GM23338 (cell line): ENCODE results near the gene ARHGEF2. TPM values are rescaled to one million over a fixed set of nuclear protein-coding genes. Genes with fewer than 3 reads are reported as not detected.

Source experiments
- ATAC-seq: fragments of 200-7000 bp; cut with Tn5 transposase; 3 replicates; pipeline ENCODE4 v1.9.1; 2020
- DNase-seq: peaks from one replicate; pipeline ENCODE4 v3.0.0-alpha.2; 2015; ENCODE audit warnings: low spot score
- H2AFZ ChIP-seq: fragments of 200-600 bp; sonication (generic); 2 replicates; pipeline ENCODE4 v1.8.0; 2016; ENCODE audit warnings: antibody characterized with exemption, mild to moderate bottlenecking, moderate library complexity
- H3F3A ChIP-seq: fragments of 200-600 bp; sonication (generic); replicated peaks from 2 replicates; pipeline ENCODE4 v1.8.0; 2017; ENCODE audit warnings: antibody characterized with exemption, mixed run types, low read depth
- H3K27ac ChIP-seq: fragments of 200-600 bp; sonication (generic); 2 replicates; pipeline ENCODE4 v1.6.1; 2016; ENCODE audit warnings: low read depth
- H3K27me3 ChIP-seq: fragments of 200-600 bp; sonication (generic); 2 replicates; pipeline ENCODE4 v1.8.0; 2016; ENCODE audit warnings: mild to moderate bottlenecking, mixed run types, moderate library complexity; ENCODE audit not compliant: insufficient read depth
- H3K36me3 ChIP-seq: fragments of 200-600 bp; sonication (generic); 2 replicates; pipeline ENCODE4 v1.8.0; 2016; ENCODE audit warnings: mild to moderate bottlenecking; ENCODE audit not compliant: insufficient read depth
- H3K4me1 ChIP-seq: fragments of 200-600 bp; sonication (generic); 2 replicates; pipeline ENCODE4 v1.8.0; 2016; ENCODE audit warnings: mild to moderate bottlenecking, moderate library complexity; ENCODE audit not compliant: insufficient read depth
- H3K4me2 ChIP-seq: fragments of 200-600 bp; sonication (generic); 2 replicates; pipeline ENCODE4 v1.7.1; 2017; ENCODE audit warnings: mixed run types
- H3K4me3 ChIP-seq: fragments of 200-600 bp; sonication (generic); 2 replicates; pipeline ENCODE4 v1.6.1; 2016; ENCODE audit warnings: mixed run types
- H3K79me2 ChIP-seq: fragments of 200-600 bp; sonication (generic); replicated peaks from 2 replicates; pipeline ENCODE4 v1.8.0; 2017; ENCODE audit warnings: mild to moderate bottlenecking; ENCODE audit not compliant: insufficient read depth
- H3K9me2 ChIP-seq: fragments of 200-600 bp; sonication (generic); 2 replicates; pipeline ENCODE4 v1.8.0; 2017; ENCODE audit not compliant: insufficient read depth
- H4K20me1 ChIP-seq: fragments of 200-600 bp; sonication (generic); replicated peaks from 2 replicates; pipeline ENCODE4 v1.8.0; 2017; ENCODE audit warnings: mild to moderate bottlenecking; ENCODE audit not compliant: insufficient read depth
- H3K27ac Mint-ChIP-seq: 2 replicates; pipeline ENCODE4 v1.8.0; 2020; ENCODE audit warnings: inconsistent platforms, mild to moderate bottlenecking, moderate library complexity, mixed read lengths
- H3K27me3 Mint-ChIP-seq: 3 replicates; pipeline ENCODE4 v1.8.0; 2022; ENCODE audit warnings: low read depth, mild to moderate bottlenecking, moderate library complexity, mixed read lengths, inconsistent platforms; ENCODE audit not compliant: insufficient read depth, poor library complexity
- H3K36me3 Mint-ChIP-seq: 3 replicates; pipeline ENCODE4 v1.8.0; 2021; ENCODE audit warnings: low read depth, mild to moderate bottlenecking, inconsistent platforms, moderate library complexity, mixed read lengths
- H3K4me1 Mint-ChIP-seq: 3 replicates; pipeline ENCODE4 v1.8.0; 2020; ENCODE audit warnings: mild to moderate bottlenecking, inconsistent platforms, mixed read lengths
- H3K4me3 Mint-ChIP-seq: 3 replicates; pipeline ENCODE4 v1.8.0; 2021; ENCODE audit warnings: moderate library complexity, mild to moderate bottlenecking, inconsistent platforms, mixed read lengths
- H3K9me3 Mint-ChIP-seq: 3 replicates; pipeline ENCODE4 v1.8.0; 2020; ENCODE audit warnings: moderate library complexity, mild to moderate bottlenecking, inconsistent platforms, mixed read lengths
- CREB1 ChIP-seq: fragments of 250-450 bp; sonication (Bioruptor Pico); IDR thresholded peaks from 2 replicates; pipeline ENCODE4 v1.5.0; 2020; ENCODE audit warnings: low read depth, mild to moderate bottlenecking, moderate library complexity
- EZH2 ChIP-seq: fragments of 200-600 bp; sonication (generic); IDR thresholded peaks from one replicate; pipeline ENCODE4 v1.8.0; 2017; ENCODE audit warnings: antibody characterized with exemption, mild to moderate bottlenecking, low read depth; ENCODE audit not compliant: unreplicated experiment
- JUNB ChIP-seq: IDR thresholded peaks from one replicate; pipeline ENCODE4 v1.6.1; 2016; ENCODE audit warnings: antibody characterized with exemption; ENCODE audit not compliant: unreplicated experiment
- POLR2AphosphoS5 ChIP-seq: IDR thresholded peaks from 2 replicates; pipeline ENCODE4 v1.6.1; 2016; ENCODE audit warnings: antibody characterized with exemption, low read depth
- STAT1 ChIP-seq: IDR thresholded peaks from one replicate; pipeline ENCODE4 v1.6.1; 2016; ENCODE audit warnings: antibody characterized with exemption; ENCODE audit not compliant: unreplicated experiment
- ZNF114 ChIP-seq: fragments of 250-450 bp; sonication (Bioruptor Pico); IDR thresholded peaks from 2 replicates; pipeline ENCODE4 v1.5.0; 2020; ENCODE audit warnings: mild to moderate bottlenecking, moderate library complexity
- ZNF331 ChIP-seq: fragments of 250-450 bp; sonication (Bioruptor Pico); IDR thresholded peaks from 2 replicates; pipeline ENCODE4 v1.5.0; 2020; ENCODE audit warnings: low read depth, mild to moderate bottlenecking, moderate library complexity
- ZNF462 ChIP-seq: fragments of 250-450 bp; sonication (Bioruptor Pico); IDR thresholded peaks from 2 replicates; pipeline ENCODE4 v1.5.0; 2020; ENCODE audit warnings: mild to moderate bottlenecking, moderate library complexity
- polyA plus RNA-seq: library from polyadenylated mRNA; unstranded; fragments of >200 nt; fragmentation: Nextera tagmentation; extraction: Ambion mirVana; gene quantifications from 2 replicates; pipeline ENCODE4 v1.2.1, GENCODE V29; 2016
- total RNA-seq: library from RNA; depleted of rRNA; stranded (reverse); fragments of >200 nt; shearing (Covaris generic); gene quantifications from 2 replicates; pipeline ENCODE4 v1.2.3, GENCODE V29; 2014
- TF ChIP-seq, protein P1 (sequence below), 2 experiments: fragments of 200-600 bp in 1 of 2; sonication (generic) in 1 of 2; conservative IDR thresholded peaks; 2 replicates each; pipeline versions ENCODE4 v1.5.1 to v1.6.1; 2016 to 2017; ENCODE audit warnings: antibody characterized with exemption in 2 of 2, low read depth in 2 of 2, mild to moderate bottlenecking in 2 of 2, moderate library complexity in 1 of 2

The ARHGEF2 gene
- total and polyA plus RNA-seq, 2 experiments from 2014 or later: 23.0 to 87.6 TPM

- TF ChIP-seq ZNF462 (CRISPR knock-in tag) (no peak), STAT1 (no peak), JUNB (no peak), POLR2AphosphoS5 (no peak), EZH2 (no peak), CREB1 (CRISPR knock-in tag) (no peak), ZNF114 (CRISPR knock-in tag) (no peak)
Observed at GRCh38 chr1:156006666-156007376, 28.5 kb upstream of the ARHGEF2 start (continued).

DNA sequence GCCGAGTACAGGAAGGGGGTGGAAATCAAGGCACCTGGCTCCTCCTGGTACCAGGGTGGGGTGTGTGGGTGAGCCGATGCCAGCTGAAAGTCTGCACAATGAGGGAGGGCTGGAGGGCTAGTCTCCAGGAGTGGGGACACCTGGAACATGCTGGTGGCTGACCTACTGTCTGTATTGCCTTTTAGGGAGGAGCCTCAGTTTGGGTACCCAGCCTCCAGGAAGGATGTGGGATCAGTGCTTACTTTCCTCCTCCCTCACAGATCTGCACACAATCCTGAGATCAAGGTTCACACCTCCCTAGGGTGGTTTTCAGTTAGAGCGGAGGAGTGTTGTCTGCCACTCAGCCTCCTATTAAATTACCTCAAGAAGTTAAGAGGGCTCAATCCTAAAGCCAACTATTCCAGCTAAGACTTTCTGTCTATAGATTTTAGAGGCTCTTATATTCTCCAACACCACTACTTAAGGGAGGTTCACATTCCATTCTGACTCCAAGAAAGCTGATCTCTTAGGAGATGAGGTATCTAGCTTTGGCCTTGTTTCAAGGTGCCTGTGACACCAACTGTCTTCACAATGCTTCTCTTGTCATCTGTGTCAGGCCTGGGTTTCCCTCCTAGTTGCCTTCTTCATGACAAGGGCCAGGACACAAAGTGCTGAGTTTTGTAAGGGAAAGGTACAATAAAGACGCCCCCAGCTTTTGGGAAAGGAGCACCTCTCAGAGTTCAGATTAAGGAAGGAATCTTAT, 26.7 kb upstream of the ARHGEF2 start:
- Histone ChIP-seq H3K79me2 (no peaks in the 10 kb centered on the region), H2AFZ (no peak overlapping the region), H3K27me3 (no peaks in the 10 kb centered on the region), H4K20me1 (peaks cover 5% of the 10 kb centered on the region), H3K4me3 (no peak overlapping the region), H3K9me2 (no peaks in the 10 kb centered on the region), H3K4me2 (no peak overlapping the region), H3K36me3 (peaks cover 7% of the 10 kb centered on the region; the same call in 1 of the 2 replicates), H3F3A (peaks cover 15% of the 10 kb centered on the region; the same call in 1 of the 2 replicates), H3K4me1 (no peaks in the 10 kb centered on the region), H3K27ac (no peak overlapping the region)
- Mint-ChIP-seq H3K4me1 (peaks cover 6% of the 10 kb centered on the region), H3K4me3 (no peak overlapping the region), H3K27ac (0 out of 2 replicates have a peak overlapping the region, but pooled peaks have one; percentile 12), H3K27me3 (peaks cover 5% of the 10 kb centered on the region), H3K36me3 (peaks cover 17% of the 10 kb centered on the region), H3K9me3 (no peaks in the 10 kb centered on the region)
- no peak for ATAC-seq
- no peak for DNase-seq
- TF ChIP-seq, protein P1, sequence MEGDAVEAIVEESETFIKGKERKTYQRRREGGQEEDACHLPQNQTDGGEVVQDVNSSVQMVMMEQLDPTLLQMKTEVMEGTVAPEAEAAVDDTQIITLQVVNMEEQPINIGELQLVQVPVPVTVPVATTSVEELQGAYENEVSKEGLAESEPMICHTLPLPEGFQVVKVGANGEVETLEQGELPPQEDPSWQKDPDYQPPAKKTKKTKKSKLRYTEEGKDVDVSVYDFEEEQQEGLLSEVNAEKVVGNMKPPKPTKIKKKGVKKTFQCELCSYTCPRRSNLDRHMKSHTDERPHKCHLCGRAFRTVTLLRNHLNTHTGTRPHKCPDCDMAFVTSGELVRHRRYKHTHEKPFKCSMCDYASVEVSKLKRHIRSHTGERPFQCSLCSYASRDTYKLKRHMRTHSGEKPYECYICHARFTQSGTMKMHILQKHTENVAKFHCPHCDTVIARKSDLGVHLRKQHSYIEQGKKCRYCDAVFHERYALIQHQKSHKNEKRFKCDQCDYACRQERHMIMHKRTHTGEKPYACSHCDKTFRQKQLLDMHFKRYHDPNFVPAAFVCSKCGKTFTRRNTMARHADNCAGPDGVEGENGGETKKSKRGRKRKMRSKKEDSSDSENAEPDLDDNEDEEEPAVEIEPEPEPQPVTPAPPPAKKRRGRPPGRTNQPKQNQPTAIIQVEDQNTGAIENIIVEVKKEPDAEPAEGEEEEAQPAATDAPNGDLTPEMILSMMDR (conservative IDR thresholded peaks at IDR 0.05; ENCODE audit: low read depth in 2 of 2): no peak
- TF ChIP-seq ZNF331 (CRISPR knock-in tag) (no peak), EZH2 (no peak)
